Measurements from ENCODE around the gene PLOD2.

DNA sequence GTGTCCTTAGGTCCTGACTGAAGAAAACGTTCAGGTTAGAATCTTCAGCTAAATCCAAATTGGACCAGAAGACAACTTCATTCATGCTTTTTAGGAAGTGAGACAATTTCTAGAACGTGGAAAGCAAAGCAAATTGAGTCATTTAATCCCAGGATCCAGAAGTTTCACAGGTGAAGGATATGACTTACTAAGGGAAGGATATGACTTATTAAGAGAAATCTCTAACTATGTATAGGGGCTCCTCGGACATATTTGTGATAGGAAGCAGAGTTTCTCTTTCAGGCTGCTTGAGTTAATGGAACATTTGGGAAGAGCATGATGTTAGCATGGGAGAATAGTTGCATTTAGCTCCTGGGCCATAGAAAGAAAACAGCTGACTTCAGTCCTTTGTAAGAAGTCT, 16.1 kb upstream of the PLOD2 start:
- TF ChIP-seq SMC3 (IDR thresholded peaks at IDR 0.05; ENCODE audit: low read depth, low read length) = no peak
- TF ChIP-seq, protein P1, sequence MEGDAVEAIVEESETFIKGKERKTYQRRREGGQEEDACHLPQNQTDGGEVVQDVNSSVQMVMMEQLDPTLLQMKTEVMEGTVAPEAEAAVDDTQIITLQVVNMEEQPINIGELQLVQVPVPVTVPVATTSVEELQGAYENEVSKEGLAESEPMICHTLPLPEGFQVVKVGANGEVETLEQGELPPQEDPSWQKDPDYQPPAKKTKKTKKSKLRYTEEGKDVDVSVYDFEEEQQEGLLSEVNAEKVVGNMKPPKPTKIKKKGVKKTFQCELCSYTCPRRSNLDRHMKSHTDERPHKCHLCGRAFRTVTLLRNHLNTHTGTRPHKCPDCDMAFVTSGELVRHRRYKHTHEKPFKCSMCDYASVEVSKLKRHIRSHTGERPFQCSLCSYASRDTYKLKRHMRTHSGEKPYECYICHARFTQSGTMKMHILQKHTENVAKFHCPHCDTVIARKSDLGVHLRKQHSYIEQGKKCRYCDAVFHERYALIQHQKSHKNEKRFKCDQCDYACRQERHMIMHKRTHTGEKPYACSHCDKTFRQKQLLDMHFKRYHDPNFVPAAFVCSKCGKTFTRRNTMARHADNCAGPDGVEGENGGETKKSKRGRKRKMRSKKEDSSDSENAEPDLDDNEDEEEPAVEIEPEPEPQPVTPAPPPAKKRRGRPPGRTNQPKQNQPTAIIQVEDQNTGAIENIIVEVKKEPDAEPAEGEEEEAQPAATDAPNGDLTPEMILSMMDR (conservative IDR thresholded peaks at IDR 0.05; ENCODE audit: low read depth, low read length) = no peak
- no peak for TF ChIP-seq CEBPB (IDR thresholded peaks at IDR 0.05; ENCODE audit: low read depth, low read length)

Data from IMR-90 (cell line).